Measurements from ENCODE around the gene CPNE9. TPM values are rescaled to one million over a fixed set of nuclear protein-coding genes. Genes with fewer than 3 reads are reported as not detected.

Gene CPNE9
- total and polyA plus RNA-seq, 5 experiments from 2014 or later, result 0.55 TPM; not detected in 4

GRCh38 chr3:9704347-9705322 is 1.0 kb downstream of the CPNE9 start:
- H3K9me3 Mint-ChIP-seq, result peaks cover 0 to 1% (median 0%) of the 10 kb centered on the region in 9 donors
- POLR2A ChIA-PET, result no interaction called here
- H3K4me3 Mint-ChIP-seq, result peak overlapping the region; percentile 32 to 74 (median 56)
- H3K27ac Mint-ChIP-seq, result no peak overlapping the region
- ATAC-seq, result peak; percentile 45 to 50
- peak in 5 of 10 donors; percentile 5 to 56 (median 16) for DNase-seq
- peaks cover 9 to 30% (median 23%) of the 10 kb centered on the region in 5 donors for H3K27me3 Mint-ChIP-seq
- H3K4me1 Mint-ChIP-seq, result peaks cover 13 to 18% (median 16%) of the 10 kb centered on the region in 4 donors
- peaks cover 8 to 38% (median 32%) of the 10 kb centered on the region in 3 donors for H3K36me3 Mint-ChIP-seq

- peaks cover 8 to 21% (median 12%) of the 10 kb centered on the region in 5 donors for H3K27me3 Mint-ChIP-seq
- peaks cover 0 to 8% (median 7%) of the 10 kb centered on the region in 3 donors for H3K36me3 Mint-ChIP-seq
- H3K4me3 Mint-ChIP-seq, result no peak overlapping the region
- no peaks in the 10 kb centered on the region for H3K9me3 Mint-ChIP-seq
- POLR2A ChIA-PET, result no interaction called here
- ATAC-seq, result no peak
- no peak overlapping the region for H3K27ac Mint-ChIP-seq
- peak in 1 of 10 donors; percentile 2 for DNase-seq
- H3K4me1 Mint-ChIP-seq, result peaks cover 2 to 7% (median 4%) of the 10 kb centered on the region in 4 donors
Measured at GRCh38 chr3:9710174-9710739, 6.6 kb downstream of the CPNE9 start.

- H3K27me3 Mint-ChIP-seq, result peaks cover 0 to 11% (median under 1%) of the 10 kb centered on the region in 5 donors
- H3K27ac Mint-ChIP-seq, result no peak overlapping the region
- H3K4me1 Mint-ChIP-seq, result peaks cover 2 to 12% (median 6%) of the 10 kb centered on the region in 4 donors
- POLR2A ChIA-PET, result interaction anchor here (1.2 kb wide), 1 partner anchor 19 kb away, joined by 4 read pairs; the partner anchor contains the start of gene BRPF1
- H3K9me3 Mint-ChIP-seq, result no peaks in the 10 kb centered on the region
- no peaks in the 10 kb centered on the region for H3K36me3 Mint-ChIP-seq
- ATAC-seq (no peak), DNase-seq (no peak)
- H3K4me3 Mint-ChIP-seq, result no peak overlapping the region
Measured at GRCh38 chr3:9712415-9712814, 8.8 kb downstream of the CPNE9 start.

- no peaks in the 10 kb centered on the region for H3K9me3 Mint-ChIP-seq
- DNase-seq (no peak), ATAC-seq (no peak)
- no peak overlapping the region for H3K4me3 Mint-ChIP-seq
- POLR2A ChIA-PET, result no interaction called here
- H3K4me1 Mint-ChIP-seq, result peaks cover 10 to 18% (median 11%) of the 10 kb centered on the region in 4 donors
- no peaks in the 10 kb centered on the region for H3K36me3 Mint-ChIP-seq
- peaks cover 0 to 10% (median 0%) of the 10 kb centered on the region in 5 donors for H3K27me3 Mint-ChIP-seq
- H3K27ac Mint-ChIP-seq, result no peak overlapping the region
Measured at GRCh38 chr3:9713142-9713541, 9.5 kb downstream of the CPNE9 start.

GRCh38 chr3:9715136-9715535 is 11.5 kb downstream of the CPNE9 start:
- Mint-ChIP-seq H3K36me3 (no peaks in the 10 kb centered on the region), H3K27me3 (peaks cover 0 to 10% (median 0%) of the 10 kb centered on the region in 5 donors), H3K27ac (peak overlapping the region in 2 of 10 donors; percentile 2 to 60), H3K4me1 (peaks cover 13 to 21% (median 14%) of the 10 kb centered on the region in 4 donors), H3K9me3 (no peaks in the 10 kb centered on the region), H3K4me3 (no peak overlapping the region)
- ATAC-seq (no peak), DNase-seq (no peak)
- POLR2A ChIA-PET, result interaction anchor here (1.0 kb wide), 1 partner anchor 34 kb away, joined by 3 read pairs; the partner anchor contains the start of gene OGG1

- Mint-ChIP-seq H3K4me1 (peaks cover 13 to 21% (median 14%) of the 10 kb centered on the region in 4 donors), H3K9me3 (no peaks in the 10 kb centered on the region), H3K36me3 (no peaks in the 10 kb centered on the region), H3K27ac (peak overlapping the region in 3 of 10 donors; percentile 11 to 71 (median 60)), H3K27me3 (peaks cover 0 to 10% (median 0%) of the 10 kb centered on the region in 5 donors), H3K4me3 (no peak overlapping the region)
- POLR2A ChIA-PET, result no interaction called here
- DNase-seq, result peak in 2 of 10 donors; percentile 21 to 23
- ATAC-seq, result peak; percentile 65 to 66
Measured at GRCh38 chr3:9715764-9716437, 12.3 kb downstream of the CPNE9 start.

- Mint-ChIP-seq H3K4me1 (peaks cover 13 to 27% (median 14%) of the 10 kb centered on the region in 4 donors), H3K36me3 (no peaks in the 10 kb centered on the region), H3K27me3 (peaks cover 0 to 6% (median 0%) of the 10 kb centered on the region in 5 donors), H3K9me3 (no peaks in the 10 kb centered on the region), H3K27ac (no peak overlapping the region), H3K4me3 (peak overlapping the region in 1 of 10 donors; percentile 5)
- no peak for ATAC-seq
- DNase-seq, result no peak
- POLR2A ChIA-PET, result interaction anchor here (0.5 kb wide), 1 partner anchor 58 kb away, joined by 5 read pairs; no protein-coding TSS in a partner anchor
Measured at GRCh38 chr3:9716801-9717555, 13.3 kb downstream of the CPNE9 start.

GRCh38 chr3:9717563-9717962 is 13.9 kb downstream of the CPNE9 start:
- H3K27me3 Mint-ChIP-seq, result peaks cover 0 to 6% (median 0%) of the 10 kb centered on the region in 5 donors
- DNase-seq (no peak), ATAC-seq (no peak)
- H3K36me3 Mint-ChIP-seq, result no peaks in the 10 kb centered on the region
- peaks cover 13 to 27% (median 14%) of the 10 kb centered on the region in 4 donors for H3K4me1 Mint-ChIP-seq
- no peak overlapping the region for H3K4me3 Mint-ChIP-seq
- peak overlapping the region in 1 of 10 donors; percentile 53 for H3K27ac Mint-ChIP-seq
- POLR2A ChIA-PET, result interaction anchor here (0.5 to 0.9 kb wide), 2 partner anchors 57 to 68 kb away, joined by 3 to 5 read pairs; partner anchors contain the start of gene MTMR14
- H3K9me3 Mint-ChIP-seq, result no peaks in the 10 kb centered on the region

- H3K4me1 Mint-ChIP-seq, result peaks cover 14 to 27% (median 15%) of the 10 kb centered on the region in 4 donors
- ATAC-seq (no peak), DNase-seq (no peak)
- peak overlapping the region in 1 of 10 donors; percentile 47 for H3K27ac Mint-ChIP-seq
- no peak overlapping the region for H3K4me3 Mint-ChIP-seq
- H3K27me3 Mint-ChIP-seq, result peaks cover 0 to 4% (median 0%) of the 10 kb centered on the region in 5 donors
- no peaks in the 10 kb centered on the region for H3K9me3 Mint-ChIP-seq
- POLR2A ChIA-PET, result interaction anchor here (0.9 kb wide), 1 partner anchor 69 kb away, joined by 3 read pairs; the partner anchor contains the start of gene MTMR14
- H3K36me3 Mint-ChIP-seq, result no peaks in the 10 kb centered on the region
Measured at GRCh38 chr3:9718118-9718517, 14.5 kb downstream of the CPNE9 start.

- POLR2A ChIA-PET, result no interaction called here
- H3K27me3 Mint-ChIP-seq, result no peaks in the 10 kb centered on the region
- no peak for DNase-seq
- no peaks in the 10 kb centered on the region for H3K9me3 Mint-ChIP-seq
- H3K4me1 Mint-ChIP-seq, result peaks cover 12 to 21% (median 15%) of the 10 kb centered on the region in 4 donors
- ATAC-seq, result no peak
- H3K4me3 Mint-ChIP-seq, result no peak overlapping the region
- H3K27ac Mint-ChIP-seq, result no peak overlapping the region
- no peaks in the 10 kb centered on the region for H3K36me3 Mint-ChIP-seq
Measured at GRCh38 chr3:9721015-9721699, 17.5 kb downstream of the CPNE9 start.

- Mint-ChIP-seq H3K36me3 (no peaks in the 10 kb centered on the region), H3K4me1 (peaks cover 12 to 22% (median 18%) of the 10 kb centered on the region in 4 donors), H3K4me3 (no peak overlapping the region), H3K9me3 (no peaks in the 10 kb centered on the region), H3K27ac (no peak overlapping the region), H3K27me3 (no peaks in the 10 kb centered on the region)
- no peak for DNase-seq
- POLR2A ChIA-PET, result no interaction called here
- ATAC-seq, result no peak
Measured at GRCh38 chr3:9721700-9722060, 18.0 kb downstream of the CPNE9 start.
